PFSK-1 (cell line): ENCODE data around the gene DLGAP4.
A peak's percentile ranks its signal among the peaks of the same experiment; 100 is the strongest.

Experiments
- FOXP2 ChIP-seq: optimal IDR thresholded peaks from 2 replicates; pipeline ENCODE3; 2011; ENCODE audit warnings: borderline replicate concordance, control low read depth, inconsistent platforms; ENCODE audit not compliant: insufficient read depth; ENCODE audit errors: extremely low read length, extremely low read depth
- POLR2AphosphoS5 ChIP-seq: IDR thresholded peaks from 2 replicates; pipeline ENCODE4 v1.6.1; 2012; ENCODE audit warnings: low read depth, mild to moderate bottlenecking, control low read depth, low read length, moderate library complexity
- SIN3A ChIP-seq: IDR thresholded peaks from 2 replicates; pipeline ENCODE4 v1.6.1; 2012; ENCODE audit warnings: mild to moderate bottlenecking, low read length, moderate library complexity, borderline replicate concordance; ENCODE audit not compliant: insufficient read depth
- TAF1 ChIP-seq: IDR thresholded peaks from 2 replicates; pipeline ENCODE4 v1.6.1; 2012; ENCODE audit warnings: low read length, control low read depth, borderline replicate concordance; ENCODE audit not compliant: insufficient read depth
- TF ChIP-seq, protein P1 (sequence below), 2 experiments: IDR thresholded peaks; 2 replicates each; pipeline versions ENCODE4 v1.6.1 to v1.8.0; 2011 to 2012; ENCODE audit warnings: low read depth in 2 of 2, low read length in 2 of 2, control low read depth in 1 of 2, inconsistent platforms in 1 of 2, mild to moderate bottlenecking in 1 of 2, moderate library complexity in 1 of 2; ENCODE audit not compliant: insufficient read depth in 1 of 2

The DLGAP4 gene

DNA sequence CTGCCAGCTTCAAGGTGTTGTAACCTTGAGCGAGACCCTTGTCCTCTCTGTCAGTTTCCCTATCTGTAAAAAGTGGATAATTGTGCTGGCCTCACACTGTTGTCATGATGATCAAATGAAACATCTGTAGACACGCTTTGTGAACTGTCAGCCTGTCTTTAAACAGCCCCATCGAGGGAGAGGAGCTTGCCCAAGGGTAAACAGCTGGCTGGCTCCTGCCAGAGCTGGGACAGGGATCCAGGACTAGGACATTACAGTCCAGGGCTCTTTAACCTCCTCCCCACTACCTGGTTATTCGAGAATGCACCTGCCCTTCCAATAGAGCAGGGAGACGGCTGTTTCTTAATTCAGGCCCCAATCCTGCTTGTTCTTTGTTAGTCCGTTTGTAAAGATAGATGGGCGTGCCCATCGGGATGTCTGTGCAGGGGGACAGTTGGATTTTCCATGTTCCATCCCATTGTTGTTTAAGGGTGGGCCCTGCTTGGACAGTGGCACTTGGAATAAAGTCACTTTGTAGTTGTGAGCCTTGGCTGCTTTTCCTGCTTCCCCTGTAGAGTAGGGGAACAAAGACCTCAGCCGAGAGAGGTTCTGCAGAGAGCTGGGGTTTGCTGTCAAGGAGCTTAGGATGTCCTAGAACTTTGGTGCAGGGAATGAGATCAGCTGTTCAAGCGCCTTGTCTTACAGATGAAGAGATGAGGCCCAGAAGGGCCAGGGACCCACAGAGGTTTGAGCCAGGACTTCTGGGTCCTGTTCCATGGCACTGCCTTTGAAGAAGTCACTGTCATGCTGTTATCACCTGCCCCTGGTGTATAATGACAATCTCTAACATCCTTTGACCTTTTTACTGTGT lies 157.3 kb downstream of the DLGAP4 start:
- TF ChIP-seq SIN3A = no peak
- TF ChIP-seq POLR2AphosphoS5 = no peak
- TF ChIP-seq, protein P1, sequence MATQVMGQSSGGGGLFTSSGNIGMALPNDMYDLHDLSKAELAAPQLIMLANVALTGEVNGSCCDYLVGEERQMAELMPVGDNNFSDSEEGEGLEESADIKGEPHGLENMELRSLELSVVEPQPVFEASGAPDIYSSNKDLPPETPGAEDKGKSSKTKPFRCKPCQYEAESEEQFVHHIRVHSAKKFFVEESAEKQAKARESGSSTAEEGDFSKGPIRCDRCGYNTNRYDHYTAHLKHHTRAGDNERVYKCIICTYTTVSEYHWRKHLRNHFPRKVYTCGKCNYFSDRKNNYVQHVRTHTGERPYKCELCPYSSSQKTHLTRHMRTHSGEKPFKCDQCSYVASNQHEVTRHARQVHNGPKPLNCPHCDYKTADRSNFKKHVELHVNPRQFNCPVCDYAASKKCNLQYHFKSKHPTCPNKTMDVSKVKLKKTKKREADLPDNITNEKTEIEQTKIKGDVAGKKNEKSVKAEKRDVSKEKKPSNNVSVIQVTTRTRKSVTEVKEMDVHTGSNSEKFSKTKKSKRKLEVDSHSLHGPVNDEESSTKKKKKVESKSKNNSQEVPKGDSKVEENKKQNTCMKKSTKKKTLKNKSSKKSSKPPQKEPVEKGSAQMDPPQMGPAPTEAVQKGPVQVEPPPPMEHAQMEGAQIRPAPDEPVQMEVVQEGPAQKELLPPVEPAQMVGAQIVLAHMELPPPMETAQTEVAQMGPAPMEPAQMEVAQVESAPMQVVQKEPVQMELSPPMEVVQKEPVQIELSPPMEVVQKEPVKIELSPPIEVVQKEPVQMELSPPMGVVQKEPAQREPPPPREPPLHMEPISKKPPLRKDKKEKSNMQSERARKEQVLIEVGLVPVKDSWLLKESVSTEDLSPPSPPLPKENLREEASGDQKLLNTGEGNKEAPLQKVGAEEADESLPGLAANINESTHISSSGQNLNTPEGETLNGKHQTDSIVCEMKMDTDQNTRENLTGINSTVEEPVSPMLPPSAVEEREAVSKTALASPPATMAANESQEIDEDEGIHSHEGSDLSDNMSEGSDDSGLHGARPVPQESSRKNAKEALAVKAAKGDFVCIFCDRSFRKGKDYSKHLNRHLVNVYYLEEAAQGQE (IDR thresholded peaks at IDR 0.05; ENCODE audit: insufficient read depth in 1 of 2, low read depth in 2 of 2, low read length in 2 of 2) = no peak
- TF ChIP-seq FOXP2 = no peak
- no peak for TF ChIP-seq TAF1

DNA sequence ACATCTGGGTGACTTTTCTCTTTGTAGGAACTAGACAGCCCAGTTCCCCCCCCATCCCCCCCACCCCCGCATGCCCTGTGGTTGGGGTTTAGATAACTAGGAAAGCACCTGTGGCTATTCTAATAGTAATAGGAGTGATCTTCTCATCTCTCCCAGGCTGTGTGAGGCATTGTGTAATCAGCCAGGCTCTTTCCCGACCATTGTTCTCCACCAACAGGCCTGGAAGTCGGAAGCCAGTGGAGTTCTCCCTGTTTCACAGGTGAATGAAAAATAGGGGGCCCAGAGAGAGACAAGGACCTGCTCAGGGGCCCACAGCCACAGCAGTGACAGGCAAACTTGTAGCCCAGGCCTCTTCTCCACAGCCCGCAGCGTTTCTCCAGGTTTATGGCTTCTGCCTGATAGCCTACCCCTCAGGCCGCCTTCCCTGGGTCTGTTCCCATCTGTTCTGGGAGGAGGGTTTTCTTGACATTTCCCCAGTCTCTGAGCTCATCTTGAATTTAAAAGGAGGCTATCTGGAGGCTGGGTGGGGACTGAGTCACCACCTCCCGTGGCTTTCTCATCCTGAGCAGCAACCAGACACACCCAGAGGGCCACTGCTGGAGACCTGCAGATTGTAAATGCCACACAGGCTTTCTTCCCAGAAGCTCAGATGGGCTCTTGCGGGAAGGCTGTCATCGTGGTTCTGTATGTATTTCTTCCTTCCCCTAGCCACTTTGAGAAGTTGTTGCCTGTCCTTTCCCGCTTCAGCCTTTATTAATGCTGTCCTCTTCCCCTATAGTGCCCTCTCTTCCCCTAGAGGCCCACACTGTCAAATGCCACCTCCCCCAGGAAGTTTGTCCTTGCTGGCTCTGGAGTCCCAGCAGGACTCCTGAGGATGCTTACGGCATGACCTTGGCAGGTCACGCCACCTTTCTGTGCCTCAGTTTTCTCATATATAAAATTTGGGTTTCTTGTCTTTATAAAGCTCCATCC lies 159.3 kb downstream of the DLGAP4 start:
- TF ChIP-seq FOXP2 = no peak
- TF ChIP-seq, protein P1 (IDR thresholded peaks at IDR 0.05; ENCODE audit: insufficient read depth in 1 of 2, low read depth in 2 of 2, low read length in 2 of 2) = no peak
- TF ChIP-seq SIN3A = 0 out of 2 replicates have a peak, but pooled peaks have one; percentile 10
- TF ChIP-seq POLR2AphosphoS5 = no peak
- no peak for TF ChIP-seq TAF1

DNA sequence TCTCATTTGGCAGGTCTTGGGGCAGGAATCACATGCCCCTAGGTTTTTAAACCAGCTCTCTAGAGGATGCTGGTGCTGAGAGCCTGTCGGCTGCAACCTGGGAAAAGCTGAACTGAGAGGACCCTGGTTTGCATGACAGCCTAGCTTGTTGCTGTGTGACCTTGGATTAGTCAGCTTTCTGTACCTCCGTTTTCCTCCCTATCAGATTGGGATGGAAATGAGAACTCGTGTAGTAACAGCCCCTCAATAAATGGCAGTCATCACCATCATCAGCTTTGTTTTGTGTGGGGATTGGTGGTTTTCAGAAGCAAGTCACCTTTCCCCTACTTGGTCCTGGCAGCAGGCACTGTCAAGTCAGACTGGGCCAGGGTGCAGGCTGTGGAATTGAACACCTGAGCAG lies 159.9 kb downstream of the DLGAP4 start:
- TF ChIP-seq TAF1 (no peak), FOXP2 (no peak), POLR2AphosphoS5 (no peak)
- TF ChIP-seq, protein P1 (IDR thresholded peaks at IDR 0.05; ENCODE audit: insufficient read depth in 1 of 2, low read depth in 2 of 2, low read length in 2 of 2) = no peak

DNA sequence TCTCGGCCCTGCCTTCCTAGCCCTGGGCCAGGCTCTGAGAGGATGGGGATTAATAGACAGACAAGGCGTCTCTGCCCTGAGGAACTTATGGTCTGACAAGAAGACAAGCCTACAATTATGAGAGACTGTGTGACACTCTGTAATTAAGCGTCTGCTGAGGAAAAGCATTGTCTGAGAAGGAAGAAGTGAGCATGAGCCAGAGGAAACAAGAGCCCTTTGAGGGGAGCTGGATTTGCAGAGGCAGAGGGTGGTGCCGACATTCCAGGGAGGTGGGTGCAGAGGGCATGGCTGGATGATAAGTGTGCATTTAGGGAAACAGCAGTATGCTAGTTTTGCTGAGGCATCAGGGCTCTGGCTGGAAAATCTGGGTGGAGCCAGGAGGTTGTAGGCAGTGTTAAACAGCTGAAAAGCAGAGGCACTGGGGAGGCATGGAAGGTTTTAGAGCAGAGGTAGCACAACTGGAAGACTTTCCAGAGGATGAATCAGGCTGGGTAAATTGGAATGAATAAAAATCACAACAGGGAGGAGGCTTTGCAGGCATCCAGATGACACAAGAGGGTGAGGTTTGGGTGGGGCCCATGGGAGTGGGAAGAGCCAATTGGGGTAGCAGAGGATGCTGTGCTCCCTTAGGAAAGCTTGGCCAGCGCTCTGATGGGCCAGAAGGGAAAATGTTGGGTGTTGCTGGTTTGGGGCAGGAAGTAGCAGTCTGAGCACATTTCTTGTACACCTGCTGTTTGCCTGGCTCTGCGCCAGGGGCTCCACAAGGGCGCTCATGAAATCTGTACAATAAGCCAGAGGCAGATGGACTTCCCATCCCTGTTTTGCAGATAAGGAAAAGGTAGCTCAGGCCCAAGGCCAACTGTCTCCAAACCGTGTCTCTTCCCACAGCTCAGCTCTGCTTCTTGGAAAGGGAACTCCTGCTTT lies 161.2 kb downstream of the DLGAP4 start:
- no peak for TF ChIP-seq SIN3A
- TF ChIP-seq, protein P1 (IDR thresholded peaks at IDR 0.05; ENCODE audit: insufficient read depth in 1 of 2, low read depth in 2 of 2, low read length in 2 of 2) = no peak
- TF ChIP-seq FOXP2 = no peak
